H1 (cell line): Measurements from ENCODE around the gene HK1. TPM values are rescaled to one million over a fixed set of nuclear protein-coding genes. Genes with fewer than 3 reads are reported as not detected.

Source experiments
- GTF2F1 ChIP-seq: IDR thresholded peaks from 2 replicates; pipeline ENCODE4 v1.6.1; 2012; ENCODE audit warnings: low read depth, low read length, improper control_type of control experiment, borderline replicate concordance
- MAFK ChIP-seq: IDR thresholded peaks from 2 replicates; pipeline ENCODE4 v1.6.1; 2012; ENCODE audit warnings: low read depth, mild to moderate bottlenecking, improper control_type of control experiment, low read length
- SP1 ChIP-seq: IDR thresholded peaks from 2 replicates; pipeline ENCODE4 v1.6.1; 2011; ENCODE audit warnings: low read depth, low read length
- polyA plus RNA-seq, 7 experiments: library from polyadenylated mRNA; depleted of rRNA in 3 of 7; stranded (reverse) in 5 of 7; unstranded in 2 of 7; fragments of >200 nt in 5 of 7; fragments of 200-250 nt in 2 of 7; gene quantifications; 1 replicate in 5 of 7; 2 replicates in 1 of 7; 4 replicates in 1 of 7; pipeline versions ENCODE4 v1.2.1 to v1.2.3, GENCODE V29; 2011 to 2013; ENCODE audit warnings: missing spikeins in 2 of 7, mixed read lengths in 2 of 7
- total RNA-seq: library from RNA; stranded (reverse); fragmentation: NEBNext Ultra II Directional; extraction: Animal tissue kit (Norgen Biotek cat#: 25700); gene quantifications from 2 replicates; pipeline ENCODE4 v1.2.1, GENCODE V29; 2021

The HK1 gene
- total and polyA plus RNA-seq, 2 of the 8 experiments (the other 6 are each of a cell fraction or from before 2014, with no cell fraction given) = 55.8 to 247 TPM

GRCh38 chr10:69242040-69242851 is 36.0 kb upstream of the HK1 start (continued):
- no peak for TF ChIP-seq GTF2F1
- no peak for TF ChIP-seq MAFK
- TF ChIP-seq SP1 = no peak
